HCT116 (cell line): Measurements from ENCODE around the gene ADIPOQ. TPM values are rescaled to one million over a fixed set of nuclear protein-coding genes. Genes with fewer than 3 reads are reported as not detected.

Experiments
- ATAC-seq: fragments of 200-7000 bp; cut with Tn5 transposase; 2 replicates; pipeline ENCODE4 v1.9.1; 2020; ENCODE audit warnings: mild to moderate bottlenecking, moderate library complexity
- BruUV-seq: library from RNA; stranded (reverse); fragments of 400-500 nt; replicated peaks from 2 replicates; lab custom pipeline; 2021; lab: Mats Ljungman, UMichigan
- CTCF ChIA-PET: fragments of 300-600 bp; sonication (Branson Sonifier 250); formaldehyde crosslinking; loops from one replicate; lab custom pipeline; 2021; ENCODE audit warnings: antibody characterized with exemption; lab: Charles Lee
- POLR2A ChIA-PET: fragments of 300-600, 350-600 bp; sonication (Branson Sonifier 250); formaldehyde crosslinking; loops from one replicate; lab custom pipeline; 2021; ENCODE audit warnings: antibody characterized with exemption; lab: Charles Lee
- RAD21 ChIA-PET, 2 experiments: fragments of 300-600 bp; sonication (Branson Sonifier 250); formaldehyde crosslinking; loops; one replicate each; lab custom pipeline; 2023; ENCODE audit warnings: low total read pairs in 2 of 2; ENCODE audit not compliant: uncharacterized antibody in 2 of 2, unreplicated experiment in 2 of 2, low non-redundant PET in 1 of 2; lab: Charles Lee
- DNase-seq: peaks from one replicate; pipeline ENCODE4 v3.0.0-alpha.2; 2010; ENCODE audit warnings: low read depth, low spot score
- H2AFZ ChIP-seq: fragments of 200-600 bp; shearing (Covaris generic), sonication (generic); 2 replicates; pipeline ENCODE4 v1.6.1; 2017; ENCODE audit warnings: low read depth, mixed run types, mixed read lengths, antibody characterized with exemption, low read length; ENCODE audit not compliant: poor library complexity, severe bottlenecking
- H3K27ac ChIP-seq: 2 replicates; pipeline ENCODE4 v1.5.1; 2012; ENCODE audit warnings: low read depth, low read length
- H3K27me3 ChIP-seq: fragments of 200-600 bp; sonication (generic); 2 replicates; pipeline ENCODE4 v1.6.1; 2016; ENCODE audit warnings: mixed run types, low read length, mixed read lengths; ENCODE audit not compliant: insufficient read depth
- H3K36me3 ChIP-seq, 2 experiments: fragments of 200-500 bp in 1 of 2; fragments of 200-600 bp in 1 of 2; sonication (Bioruptor generic) in 1 of 2; sonication (generic) in 1 of 2; 2 replicates each; pipeline versions ENCODE4 v1.5.1 to v1.6.1; 2014 to 2016; ENCODE audit warnings: low read length in 2 of 2, inconsistent platforms in 1 of 2, mixed read lengths in 1 of 2, mixed run types in 1 of 2; ENCODE audit not compliant: insufficient read depth in 2 of 2, control insufficient read depth in 1 of 2
- H3K4me1 ChIP-seq, 2 experiments: fragments of 200-600 bp in 1 of 2; sonication (generic) in 1 of 2; 2 replicates each; pipeline versions ENCODE4 v1.5.1 to v1.6.1; 2012 to 2017; ENCODE audit warnings: low read length in 2 of 2, inconsistent platforms in 1 of 2, mild to moderate bottlenecking in 1 of 2, mixed read lengths in 1 of 2, mixed run types in 1 of 2, moderate library complexity in 1 of 2; ENCODE audit not compliant: insufficient read depth in 2 of 2, control insufficient read depth in 1 of 2
- H3K4me2 ChIP-seq: fragments of 200-600 bp; sonication (generic); 2 replicates; pipeline ENCODE4 v1.6.1; 2017; ENCODE audit warnings: mixed run types, low read length, mixed read lengths
- H3K4me3 ChIP-seq, 2 experiments: fragments of 200-600 bp in 1 of 2; sonication (generic) in 1 of 2; replicated peaks in 1 of 2; 2 replicates each; pipeline ENCODE4 v1.5.1; 2011 to 2016; ENCODE audit warnings: low read length in 2 of 2, control low read depth in 1 of 2, low read depth in 1 of 2, mild to moderate bottlenecking in 1 of 2, mixed read lengths in 1 of 2, mixed run types in 1 of 2
- H3K79me2 ChIP-seq: fragments of 200-600 bp; sonication (generic); 2 replicates; pipeline ENCODE4 v1.6.1; 2017; ENCODE audit warnings: mild to moderate bottlenecking, mixed run types, low read length, moderate library complexity, mixed read lengths; ENCODE audit not compliant: insufficient read depth
- H3K9ac ChIP-seq: fragments of 200-600 bp; sonication (generic); 2 replicates; pipeline ENCODE4 v1.6.1; 2016; ENCODE audit warnings: low read length, mixed read lengths
- H3K9me2 ChIP-seq: fragments of 200-600 bp; sonication (generic), shearing (Covaris generic); 2 replicates; pipeline ENCODE4 v1.6.1; 2017; ENCODE audit warnings: mixed run types, mild to moderate bottlenecking, moderate library complexity; ENCODE audit not compliant: insufficient read depth
- H3K9me3 ChIP-seq, 2 experiments: fragments of 200-500 bp in 1 of 2; fragments of 200-600 bp in 1 of 2; sonication (Bioruptor generic) in 1 of 2; sonication (generic) in 1 of 2; 2 replicates each; pipeline ENCODE4 v1.6.1; 2014 to 2017; ENCODE audit warnings: low read length in 2 of 2, mixed read lengths in 2 of 2, inconsistent platforms in 1 of 2, low read depth in 1 of 2, mild to moderate bottlenecking in 1 of 2, mixed run types in 1 of 2, moderate library complexity in 1 of 2; ENCODE audit not compliant: control insufficient read depth in 1 of 2, insufficient read depth in 1 of 2
- H4K20me1 ChIP-seq: fragments of 200-600 bp; sonication (generic), shearing (Covaris generic); 2 replicates; pipeline ENCODE4 v1.6.1; 2017; ENCODE audit warnings: mixed run types, mild to moderate bottlenecking, moderate library complexity; ENCODE audit not compliant: insufficient read depth
- CBX3 ChIP-seq: IDR thresholded peaks from 2 replicates; pipeline ENCODE4 v1.6.1; 2012; ENCODE audit warnings: low read depth
- CEBPB ChIP-seq: IDR thresholded peaks from 2 replicates; pipeline ENCODE4 v1.6.1; 2012; ENCODE audit warnings: low read depth
- MAX ChIP-seq: IDR thresholded peaks from 2 replicates; pipeline ENCODE4 v1.6.1; 2012
- POLR2A ChIP-seq: IDR thresholded peaks from 2 replicates; pipeline ENCODE4 v1.7.0; 2011; ENCODE audit warnings: borderline replicate concordance; ENCODE audit not compliant: insufficient read depth, insufficient read length; ENCODE audit errors: extremely low read depth
- POLR2AphosphoS5 ChIP-seq: IDR thresholded peaks from 2 replicates; pipeline ENCODE4 v1.6.1; 2011; ENCODE audit warnings: mild to moderate bottlenecking, low read depth, low read length, moderate library complexity
- SIN3A ChIP-seq: IDR thresholded peaks from 2 replicates; pipeline ENCODE4 v1.6.1; 2012; ENCODE audit warnings: low read depth
- SP1 ChIP-seq: IDR thresholded peaks from 2 replicates; pipeline ENCODE4 v1.6.1; 2012; ENCODE audit warnings: low read depth
- SRF ChIP-seq: IDR thresholded peaks from 2 replicates; pipeline ENCODE4 v1.6.1; 2012; ENCODE audit warnings: low read depth
- TCF7L2 ChIP-seq: IDR thresholded peaks from 2 replicates; pipeline ENCODE4 v1.7.0; 2011; ENCODE audit warnings: borderline replicate concordance, inconsistent platforms; ENCODE audit not compliant: insufficient read depth, insufficient read length; ENCODE audit errors: extremely low read depth
- YY1 ChIP-seq: IDR thresholded peaks from 2 replicates; pipeline ENCODE4 v1.6.1; 2011; ENCODE audit warnings: low read length, low read depth, moderate library complexity, mild to moderate bottlenecking; ENCODE audit not compliant: insufficient replicate concordance; ENCODE audit errors: extremely low read depth
- ZFX ChIP-seq: fragments of 450-650 bp; IDR thresholded peaks from 2 replicates; pipeline ENCODE4 v1.6.1; 2017
- intact Hi-C: fragments of 100-400 bp; cut with micrococcal nuclease; formaldehyde crosslinking; loops from 2 replicates; pipeline ENCODE4 v1.10.0; 2022
- total RNA-seq: library from RNA; stranded (reverse); gene quantifications from one replicate; pipeline ENCODE4 v1.2.1, GENCODE V29; 2021; ENCODE audit not compliant: unreplicated experiment
- TF ChIP-seq, protein P1 (sequence below): IDR thresholded peaks from 2 replicates; pipeline ENCODE4 v1.6.1; 2011; ENCODE audit warnings: mild to moderate bottlenecking, low read length, moderate library complexity; ENCODE audit not compliant: insufficient replicate concordance; ENCODE audit errors: extremely low read depth
- TF ChIP-seq, protein P2 (sequence below): IDR thresholded peaks from 2 replicates; pipeline ENCODE4 v1.6.1; 2012; ENCODE audit warnings: low read depth

The ADIPOQ gene
- total RNA-seq, 1 experiment from 2014 or later = not detected

DNA sequence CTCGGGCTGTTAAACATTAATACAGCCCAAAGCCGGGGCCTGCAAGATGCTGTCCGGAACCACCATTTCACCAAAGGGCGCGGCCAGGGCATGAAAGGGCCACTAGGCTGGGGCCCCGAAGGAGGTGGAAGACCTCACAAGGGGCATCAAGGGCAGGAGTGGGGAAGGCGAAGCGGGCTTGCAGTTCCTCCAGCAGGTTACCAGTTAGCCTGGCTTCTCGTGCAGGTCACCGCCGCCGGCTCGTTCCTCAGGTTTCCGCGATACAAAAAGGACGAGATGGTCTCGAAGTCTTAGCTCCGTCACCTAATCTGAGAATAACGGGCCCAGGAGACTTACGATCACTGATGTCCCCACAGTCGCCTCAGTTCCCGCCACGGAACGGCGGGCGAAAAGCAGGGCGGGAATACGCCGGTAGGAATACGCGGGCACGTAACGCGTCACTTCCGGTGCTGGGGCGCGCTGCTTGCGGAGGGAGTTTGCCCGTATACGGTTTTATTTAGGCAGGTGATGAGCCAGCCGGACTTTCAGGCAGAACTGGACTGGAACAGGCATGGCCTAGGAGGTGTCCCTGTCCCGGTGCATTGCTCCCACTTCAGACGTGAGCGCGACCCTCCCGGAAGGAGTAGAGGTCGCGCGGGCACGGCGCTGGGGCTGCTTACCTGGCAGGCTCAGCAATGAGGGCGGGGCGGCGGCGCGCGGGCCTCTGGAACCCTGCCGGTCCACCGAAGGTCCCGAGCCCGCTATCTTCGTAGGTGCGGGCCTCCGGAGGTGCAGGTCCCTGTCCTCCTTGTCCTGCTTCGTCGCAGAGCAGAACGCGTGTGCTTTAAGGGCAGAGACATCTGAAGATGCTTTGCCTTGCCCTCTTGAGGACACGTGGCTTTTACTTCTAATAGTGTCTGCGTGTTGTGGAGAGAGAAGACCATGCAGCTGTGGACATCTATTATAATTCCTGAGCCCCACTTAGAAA, 36.1 kb upstream of the ADIPOQ start, which contains the start of gene RFC4:
Gene RFC4 (minus strand): TSS at position 394 of the 967 bp plus-strand sequence. CDS start 1,769 bp downstream, outside the sequence.
- Histone ChIP-seq H3K27me3 (no peaks in the 10 kb centered on the region), H2AFZ (no peak within 1 kb of the TSS), H4K20me1 (no peaks in the 10 kb centered on the region), H3K9me2 (no peaks in the 10 kb centered on the region), H3K36me3 (peaks cover 7 to 29% of the 10 kb centered on the region in 2 experiments), H3K9ac (peak within 1 kb of the TSS; percentile 95), H3K27ac (peak within 1 kb of the TSS; percentile 89), H3K79me2 (peaks cover 39% of the 10 kb centered on the region), H3K4me1 (peaks cover 11 to 21% of the 10 kb centered on the region in 2 experiments; a peak in 3 of 4 replicates), H3K9me3 (no peaks in the 10 kb centered on the region), H3K4me2 (peak within 1 kb of the TSS; percentile 83), H3K4me3 (peak within 1 kb of the TSS; percentile 86 to 95)
- intact Hi-C loops = loop anchor here (5.0 kb wide), 1 partner anchor 239 kb away; the partner anchor contains the start of gene TBCCD1
- ATAC-seq (peak; percentile 90), DNase-seq (no peak)
- no peak for TF ChIP-seq CEBPB
- peak; percentile 4 for TF ChIP-seq TCF7L2
- peak; percentile 78 for TF ChIP-seq SRF
- TF ChIP-seq, protein P1, sequence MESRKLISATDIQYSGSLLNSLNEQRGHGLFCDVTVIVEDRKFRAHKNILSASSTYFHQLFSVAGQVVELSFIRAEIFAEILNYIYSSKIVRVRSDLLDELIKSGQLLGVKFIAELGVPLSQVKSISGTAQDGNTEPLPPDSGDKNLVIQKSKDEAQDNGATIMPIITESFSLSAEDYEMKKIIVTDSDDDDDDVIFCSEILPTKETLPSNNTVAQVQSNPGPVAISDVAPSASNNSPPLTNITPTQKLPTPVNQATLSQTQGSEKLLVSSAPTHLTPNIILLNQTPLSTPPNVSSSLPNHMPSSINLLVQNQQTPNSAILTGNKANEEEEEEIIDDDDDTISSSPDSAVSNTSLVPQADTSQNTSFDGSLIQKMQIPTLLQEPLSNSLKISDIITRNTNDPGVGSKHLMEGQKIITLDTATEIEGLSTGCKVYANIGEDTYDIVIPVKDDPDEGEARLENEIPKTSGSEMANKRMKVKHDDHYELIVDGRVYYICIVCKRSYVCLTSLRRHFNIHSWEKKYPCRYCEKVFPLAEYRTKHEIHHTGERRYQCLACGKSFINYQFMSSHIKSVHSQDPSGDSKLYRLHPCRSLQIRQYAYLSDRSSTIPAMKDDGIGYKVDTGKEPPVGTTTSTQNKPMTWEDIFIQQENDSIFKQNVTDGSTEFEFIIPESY = peak; percentile 10
- peak; percentile 35; the same call in 1 of the 2 replicates for TF ChIP-seq SP1
- TF ChIP-seq POLR2AphosphoS5 = peak; percentile 93
- TF ChIP-seq, protein P2, sequence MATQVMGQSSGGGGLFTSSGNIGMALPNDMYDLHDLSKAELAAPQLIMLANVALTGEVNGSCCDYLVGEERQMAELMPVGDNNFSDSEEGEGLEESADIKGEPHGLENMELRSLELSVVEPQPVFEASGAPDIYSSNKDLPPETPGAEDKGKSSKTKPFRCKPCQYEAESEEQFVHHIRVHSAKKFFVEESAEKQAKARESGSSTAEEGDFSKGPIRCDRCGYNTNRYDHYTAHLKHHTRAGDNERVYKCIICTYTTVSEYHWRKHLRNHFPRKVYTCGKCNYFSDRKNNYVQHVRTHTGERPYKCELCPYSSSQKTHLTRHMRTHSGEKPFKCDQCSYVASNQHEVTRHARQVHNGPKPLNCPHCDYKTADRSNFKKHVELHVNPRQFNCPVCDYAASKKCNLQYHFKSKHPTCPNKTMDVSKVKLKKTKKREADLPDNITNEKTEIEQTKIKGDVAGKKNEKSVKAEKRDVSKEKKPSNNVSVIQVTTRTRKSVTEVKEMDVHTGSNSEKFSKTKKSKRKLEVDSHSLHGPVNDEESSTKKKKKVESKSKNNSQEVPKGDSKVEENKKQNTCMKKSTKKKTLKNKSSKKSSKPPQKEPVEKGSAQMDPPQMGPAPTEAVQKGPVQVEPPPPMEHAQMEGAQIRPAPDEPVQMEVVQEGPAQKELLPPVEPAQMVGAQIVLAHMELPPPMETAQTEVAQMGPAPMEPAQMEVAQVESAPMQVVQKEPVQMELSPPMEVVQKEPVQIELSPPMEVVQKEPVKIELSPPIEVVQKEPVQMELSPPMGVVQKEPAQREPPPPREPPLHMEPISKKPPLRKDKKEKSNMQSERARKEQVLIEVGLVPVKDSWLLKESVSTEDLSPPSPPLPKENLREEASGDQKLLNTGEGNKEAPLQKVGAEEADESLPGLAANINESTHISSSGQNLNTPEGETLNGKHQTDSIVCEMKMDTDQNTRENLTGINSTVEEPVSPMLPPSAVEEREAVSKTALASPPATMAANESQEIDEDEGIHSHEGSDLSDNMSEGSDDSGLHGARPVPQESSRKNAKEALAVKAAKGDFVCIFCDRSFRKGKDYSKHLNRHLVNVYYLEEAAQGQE = no peak
- no peak for TF ChIP-seq YY1
- TF ChIP-seq CBX3 = 0 out of 2 replicates have a peak, but pooled peaks have one; percentile 61
- peak; percentile 78 for TF ChIP-seq ZFX
- peak; percentile 99 for TF ChIP-seq SIN3A
- peak; percentile 27; the same call in 1 of the 2 replicates for TF ChIP-seq MAX
- TF ChIP-seq POLR2A = peak; percentile 88
- RAD21 ChIA-PET = no interaction called here
- POLR2A ChIA-PET = interaction anchor here (0.8 to 1.0 kb wide), 2 partner anchors 9 to 16 kb away, joined by 3 to 4 read pairs; no protein-coding TSS in a partner anchor
- BruUV-seq = TSS peak; percentile 94
- CTCF ChIA-PET = interaction anchor here (1.0 kb wide), 1 partner anchor 15 kb away, joined by 3 read pairs; no protein-coding TSS in a partner anchor
